Activated CD4-positive, alpha-beta T cell treated with anti-CD3 and anti-CD28 coated beads, Interleukin-2, amount 50 U/mL, for 1 hour (primary cell): ENCODE measurements around the gene NRIP2.

Experiments used
- DNase-seq: peaks from one replicate; pipeline ENCODE4 v3.0.0-alpha.2; 2020

NRIP2 gene

GRCh38 chr12:2804393-2805142 is 30.3 kb downstream of the NRIP2 start:
- DNase-seq, result no peak

GRCh38 chr12:2803635-2804392 is 31.0 kb downstream of the NRIP2 start:
- no peak for DNase-seq

- DNase-seq, result no peak
These were observed 33.6 kb downstream of the NRIP2 start for GRCh38 chr12:2801044-2801783.

GRCh38 chr12:2800046-2800570 is 34.7 kb downstream of the NRIP2 start:
- no peak for DNase-seq

- DNase-seq, result no peak
These were observed 37.0 kb downstream of the NRIP2 start for GRCh38 chr12:2797721-2798418.

- no peak for DNase-seq
These were observed 38.6 kb downstream of the NRIP2 start for GRCh38 chr12:2796187-2796666.

- DNase-seq, result peak; percentile 65
These were observed 39.3 kb downstream of the NRIP2 start for GRCh38 chr12:2795291-2796186.

- peak; percentile 89 for DNase-seq
These were observed 40.0 kb downstream of the NRIP2 start, which contains the start of gene FKBP4 for GRCh38 chr12:2794736-2795289. Gene FKBP4, plus strand, starts transcription at chr12:2794970. Its CDS starts 170 bp downstream, at chr12:2795140.

- DNase-seq, result peak; percentile 16
These were observed 40.6 kb downstream of the NRIP2 start for GRCh38 chr12:2794191-2794735.

- no peak for DNase-seq
These were observed 41.3 kb downstream of the NRIP2 start for GRCh38 chr12:2793561-2793960.

GRCh38 chr12:2792671-2793500 is 41.9 kb downstream of the NRIP2 start:
- DNase-seq, result no peak

- DNase-seq, result no peak
These were observed 43.7 kb downstream of the NRIP2 start for GRCh38 chr12:2791089-2791488.

GRCh38 chr12:2785017-2785416 is 49.8 kb downstream of the NRIP2 start:
- DNase-seq, result no peak

- peak; percentile 39 for DNase-seq
These were observed 50.8 kb downstream of the NRIP2 start for GRCh38 chr12:2783936-2784600.

- DNase-seq, result no peak
These were observed 55.6 kb downstream of the NRIP2 start for GRCh38 chr12:2779281-2779680.

GRCh38 chr12:2776129-2776806 is 58.6 kb downstream of the NRIP2 start:
- DNase-seq, result no peak

GRCh38 chr12:2775431-2775830 is 59.4 kb downstream of the NRIP2 start:
- no peak for DNase-seq
